GM18519 (cell line): ENCODE results near the gene ITPR3.
"Not testable (repeated sequence)": the region's sequence is repeated elsewhere in the genome, so short reads cannot be mapped to it uniquely, and the experiment has no call there.

ENCODE experiments used
- ATAC-seq: cut with Tn5 transposase; IDR thresholded peaks from one replicate; pipeline ENCODE4 v1.9.1; 2021; ENCODE audit warnings: mild to moderate bottlenecking, moderate library complexity; ENCODE audit not compliant: unreplicated experiment, low FRiP score

The ITPR3 gene

DNA sequence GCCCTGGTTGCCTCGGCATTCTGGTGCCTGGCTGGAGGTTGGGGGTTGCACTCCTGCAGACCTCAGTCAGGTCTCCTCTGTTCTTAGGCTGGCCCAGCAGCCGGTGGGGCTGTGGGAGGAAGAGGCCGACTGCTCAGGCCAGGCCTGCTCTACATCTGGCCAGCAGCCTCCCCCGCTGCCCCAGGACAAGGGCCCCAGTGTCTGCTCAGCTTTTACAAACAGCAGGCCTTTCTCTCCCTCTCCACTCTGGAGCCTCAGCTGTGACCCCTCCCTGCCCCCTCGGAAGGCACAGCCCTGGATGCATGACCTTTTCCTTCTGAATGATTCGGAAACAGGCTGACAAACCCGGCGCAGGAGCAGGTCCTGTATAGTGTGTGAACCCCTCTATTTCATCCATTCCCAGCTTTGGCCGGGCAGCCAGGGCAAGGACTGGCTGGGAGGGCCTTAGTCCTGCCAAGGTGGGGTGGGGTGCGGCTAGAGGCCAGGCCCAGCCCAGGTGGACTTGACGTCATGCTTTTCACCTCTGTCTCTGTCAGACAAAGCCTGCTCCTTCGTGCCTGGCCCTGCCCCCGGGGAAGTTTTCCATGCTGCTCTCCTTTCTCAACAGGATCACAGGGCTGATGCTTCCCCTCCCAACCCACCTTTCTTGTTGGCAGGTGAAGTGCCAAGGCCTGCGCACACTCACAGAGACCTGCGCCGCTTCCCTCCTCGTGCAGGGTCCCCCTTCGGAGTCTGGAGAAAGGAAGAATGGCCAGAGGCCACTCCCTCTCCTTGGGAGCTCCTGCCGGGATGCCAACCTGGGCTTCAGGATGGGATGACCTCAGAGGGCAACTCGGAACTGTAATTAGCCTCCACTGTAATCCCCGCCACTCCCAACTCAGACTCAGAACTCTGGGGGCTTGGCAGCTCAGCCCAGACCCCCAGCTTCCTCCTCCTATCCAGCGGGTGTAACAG lies 10.1 kb upstream of the ITPR3 start:
- no peak for ATAC-seq

DNA sequence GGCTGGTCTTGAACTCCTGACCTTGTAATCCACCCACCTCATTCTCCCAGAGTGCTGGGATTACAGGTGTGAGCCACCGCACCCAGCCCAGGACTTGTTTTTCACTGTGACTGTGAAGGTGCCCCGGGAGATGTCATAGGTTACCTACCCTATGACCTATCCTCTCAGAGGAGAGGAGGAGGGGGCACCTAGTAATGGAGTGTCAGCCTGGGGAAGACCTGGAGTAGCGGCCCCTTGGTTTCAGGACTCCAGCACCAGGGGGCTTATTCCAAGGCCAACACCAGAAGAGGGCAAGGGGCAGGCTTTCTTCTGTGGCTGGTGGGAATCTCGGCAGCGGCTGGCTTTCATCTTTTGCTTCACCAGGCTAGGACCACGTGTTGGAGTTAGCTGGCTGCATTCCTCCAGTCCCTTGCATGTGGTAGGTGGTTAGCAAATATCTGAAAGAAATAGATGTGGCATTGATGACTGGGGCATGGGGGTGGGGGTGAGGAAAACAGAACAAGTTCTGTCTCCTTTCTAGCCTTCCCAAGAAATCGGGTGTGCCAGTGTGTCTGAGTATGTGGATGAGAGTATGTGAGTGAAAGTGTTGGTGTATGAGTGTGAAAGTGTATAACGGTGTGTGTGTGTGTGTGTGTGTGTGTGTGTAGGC lies 7.9 kb upstream of the ITPR3 start:
- ATAC-seq: no peak

DNA sequence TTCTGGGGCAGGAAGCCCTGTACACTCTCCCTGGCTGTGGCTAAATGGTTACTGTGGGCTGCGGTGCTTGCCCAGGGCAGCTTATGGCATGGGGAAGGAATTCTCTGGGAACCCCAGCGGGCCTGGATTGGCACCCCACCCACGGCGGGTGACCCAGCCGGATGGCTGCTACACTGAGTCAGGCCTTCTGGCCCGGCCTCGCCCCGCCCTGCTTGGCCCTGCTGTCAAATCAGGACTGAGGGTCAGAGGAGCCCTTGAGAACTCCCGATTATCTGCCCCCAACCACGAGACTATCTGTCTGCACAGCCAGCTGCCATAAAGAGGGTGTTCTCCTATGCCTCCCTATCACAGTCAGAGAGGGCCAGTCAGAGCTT lies 7.3 kb upstream of the ITPR3 start:
- no peak for ATAC-seq

DNA sequence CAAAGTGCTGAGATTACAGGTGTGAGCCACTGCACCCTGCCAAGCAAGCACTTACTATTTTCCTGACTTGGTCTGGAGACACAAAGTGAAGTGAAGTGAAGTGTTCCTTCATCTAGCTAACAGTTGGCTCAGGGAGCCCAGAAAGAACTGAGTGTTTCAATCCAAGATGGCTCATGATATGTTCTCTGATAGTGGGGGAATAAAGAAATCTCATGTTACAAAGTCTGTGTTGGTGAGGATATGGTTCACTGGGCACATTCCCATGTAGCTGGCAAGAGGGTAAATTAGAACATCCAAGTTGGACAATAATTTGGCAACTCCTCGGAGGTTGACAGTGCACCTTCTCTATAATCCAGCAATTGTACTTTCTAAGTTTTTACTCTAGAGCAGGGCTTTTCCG lies 5.0 kb upstream of the ITPR3 start:
- ATAC-seq: no peak

DNA sequence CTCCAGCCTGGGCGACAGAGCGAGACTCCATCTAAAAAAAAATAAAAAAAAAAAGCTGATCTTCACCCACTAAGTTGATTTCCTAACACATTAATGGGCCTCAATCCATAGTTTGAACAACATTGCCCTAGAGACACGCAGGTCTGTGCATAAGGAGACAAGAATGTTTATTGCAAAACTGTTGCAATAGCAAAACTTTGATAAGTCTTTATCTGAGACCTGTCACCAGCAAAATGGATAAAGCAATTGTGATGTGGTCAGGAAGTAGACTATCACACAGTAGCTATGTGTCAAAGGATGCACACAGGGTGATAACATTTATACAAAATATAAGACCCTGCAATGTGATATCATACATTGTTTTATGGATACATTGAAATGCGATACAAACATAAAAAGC lies 4.2 kb upstream of the ITPR3 start:
- ATAC-seq: no peak

DNA sequence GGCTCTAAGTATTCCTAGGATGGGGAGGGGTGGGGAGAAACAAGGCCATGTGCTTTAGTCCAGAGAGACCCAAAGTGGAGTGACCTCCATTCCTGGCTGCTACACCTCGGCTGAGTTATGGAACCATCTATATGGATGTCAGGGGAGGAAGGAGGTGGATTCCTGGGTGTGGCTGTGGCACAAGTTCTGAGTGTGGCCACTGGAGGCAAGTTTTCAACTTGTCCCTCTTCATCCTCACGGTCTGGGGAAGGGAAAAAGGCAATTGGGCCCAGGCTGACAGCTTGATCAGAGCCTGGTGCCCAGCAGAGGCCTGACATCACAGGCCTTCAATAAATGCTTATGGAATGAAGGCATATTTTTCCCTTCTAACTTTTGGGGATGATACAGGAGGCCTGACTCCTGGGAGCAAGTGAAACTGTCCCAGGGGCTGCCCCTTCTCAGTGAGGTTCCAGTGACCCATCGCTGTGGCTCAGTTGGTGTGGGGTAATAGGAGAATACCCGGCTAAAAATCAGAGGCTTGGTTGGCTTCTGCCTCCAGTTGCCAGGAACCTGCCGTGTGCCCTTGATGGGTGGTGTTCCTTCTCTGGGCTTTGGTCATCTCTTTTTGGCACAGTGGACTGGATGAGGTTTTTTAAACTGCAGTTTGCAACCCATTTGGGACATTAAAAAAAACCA lies 1.8 kb upstream of the ITPR3 start:
- no peak for ATAC-seq

DNA sequence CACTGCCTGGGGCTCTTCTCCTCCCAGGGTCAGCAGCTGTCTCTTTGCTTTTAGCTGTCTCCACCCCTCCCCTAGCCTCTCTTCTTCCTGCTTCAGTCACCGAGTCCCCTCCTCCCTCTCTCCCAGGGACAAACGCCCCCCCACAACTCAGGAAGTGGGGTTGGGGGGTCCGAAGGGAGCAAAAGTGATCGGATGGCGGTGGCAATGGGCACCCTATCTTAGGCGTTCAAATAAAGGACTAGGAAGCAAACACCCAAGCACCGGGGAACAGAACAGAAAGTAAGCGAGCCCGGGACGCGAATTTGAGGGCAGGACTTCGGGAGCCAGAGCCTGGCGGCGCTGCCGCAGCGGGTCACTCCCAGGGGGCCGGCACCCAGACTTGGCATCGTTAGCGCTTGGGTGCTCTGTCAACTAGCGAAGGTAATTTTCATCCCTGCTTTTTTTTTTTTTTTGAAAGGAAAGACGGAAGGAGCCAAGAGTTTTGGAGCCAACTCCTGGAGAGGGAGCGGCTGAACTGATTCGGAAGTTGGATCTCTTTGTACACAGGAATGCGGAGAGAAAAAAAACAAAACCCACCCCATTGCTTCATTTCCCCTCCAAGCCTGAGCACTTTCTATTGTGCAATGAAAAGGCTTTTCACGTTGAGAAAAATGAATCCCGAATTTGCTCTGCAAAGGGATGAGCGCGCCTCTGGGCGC lies 815 bp upstream of the ITPR3 start:
- no peak for ATAC-seq

DNA sequence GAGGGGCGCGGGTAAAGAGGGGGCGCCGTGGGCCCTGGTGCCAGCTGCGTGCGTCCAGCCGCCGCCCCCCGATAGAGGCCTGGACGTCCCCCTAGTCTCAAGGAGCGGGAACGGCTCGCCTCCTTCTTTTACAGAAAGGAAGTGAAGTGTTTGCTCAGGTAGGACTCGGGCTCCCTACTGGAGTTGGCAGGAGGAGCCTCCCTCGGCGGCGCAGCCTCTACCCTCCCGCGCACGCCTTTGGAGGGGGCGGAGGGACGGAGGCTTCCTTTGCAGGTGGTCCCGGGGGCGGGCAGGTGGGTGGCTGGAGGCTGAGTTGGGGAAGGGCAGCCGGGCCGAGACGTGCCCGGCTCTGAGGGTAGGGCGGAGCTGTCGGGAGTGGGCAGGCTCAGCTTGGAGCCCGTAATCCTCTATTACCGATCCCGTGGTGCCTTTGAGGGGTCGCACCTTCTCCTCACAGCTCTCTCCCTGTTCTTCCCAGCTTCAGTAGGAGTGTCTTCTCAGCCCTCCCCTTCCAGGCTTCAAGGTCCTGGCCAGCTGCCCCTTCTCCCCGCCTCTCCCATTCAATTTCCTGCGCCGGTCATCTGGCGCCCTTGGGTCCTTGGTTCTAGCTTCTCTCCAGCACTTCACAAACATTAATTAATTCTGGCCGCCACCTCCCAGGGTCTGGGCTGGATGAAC lies 728 bp downstream of the ITPR3 start:
- no peak for ATAC-seq

DNA sequence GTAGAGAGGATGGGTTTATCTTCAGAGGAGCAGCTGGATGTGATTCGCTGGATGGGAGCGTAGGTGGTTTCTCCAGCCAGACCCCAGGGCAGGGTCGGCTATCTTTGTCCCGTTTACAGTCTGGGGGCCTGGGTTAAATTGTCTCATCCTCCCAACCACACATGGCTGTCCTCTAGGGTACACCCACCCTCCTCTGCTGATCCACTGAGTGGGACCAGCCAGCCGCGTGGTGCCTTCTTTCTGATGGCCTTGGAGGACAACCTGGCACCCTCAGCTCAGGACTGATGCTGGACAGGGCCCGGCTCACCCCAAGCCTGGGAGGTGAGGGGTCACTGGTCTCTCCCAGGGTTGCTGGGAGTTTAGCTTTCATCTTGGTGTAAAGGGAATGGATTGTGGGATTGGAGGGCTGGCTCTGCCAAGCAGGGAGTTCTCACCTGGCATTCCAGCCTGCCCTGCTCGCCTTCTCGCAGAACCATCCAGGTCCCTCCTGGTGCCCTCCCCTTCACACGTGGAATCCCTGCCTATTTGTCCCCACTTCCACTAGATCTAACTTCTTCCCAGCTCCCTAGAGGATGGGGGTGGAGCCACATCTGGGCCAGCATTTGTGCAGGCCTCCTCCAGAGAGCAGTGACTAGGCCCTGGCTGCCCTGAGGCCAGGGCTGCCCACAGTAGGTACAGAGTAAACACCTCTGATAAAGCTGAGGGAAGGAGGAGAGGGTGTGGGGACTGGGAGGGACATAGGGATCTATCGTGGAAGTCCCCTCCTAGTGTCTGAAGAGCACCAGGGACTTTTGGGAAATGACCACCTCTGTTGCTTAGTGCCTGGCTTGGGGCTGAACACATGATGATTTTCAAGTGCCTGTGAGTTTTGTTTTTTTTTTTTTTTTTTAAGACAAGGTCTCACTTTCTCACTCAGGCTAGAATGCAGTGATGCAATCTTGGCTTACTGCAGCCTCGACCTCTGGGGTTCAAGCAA lies 1.6 kb downstream of the ITPR3 start:
- no peak for ATAC-seq

DNA sequence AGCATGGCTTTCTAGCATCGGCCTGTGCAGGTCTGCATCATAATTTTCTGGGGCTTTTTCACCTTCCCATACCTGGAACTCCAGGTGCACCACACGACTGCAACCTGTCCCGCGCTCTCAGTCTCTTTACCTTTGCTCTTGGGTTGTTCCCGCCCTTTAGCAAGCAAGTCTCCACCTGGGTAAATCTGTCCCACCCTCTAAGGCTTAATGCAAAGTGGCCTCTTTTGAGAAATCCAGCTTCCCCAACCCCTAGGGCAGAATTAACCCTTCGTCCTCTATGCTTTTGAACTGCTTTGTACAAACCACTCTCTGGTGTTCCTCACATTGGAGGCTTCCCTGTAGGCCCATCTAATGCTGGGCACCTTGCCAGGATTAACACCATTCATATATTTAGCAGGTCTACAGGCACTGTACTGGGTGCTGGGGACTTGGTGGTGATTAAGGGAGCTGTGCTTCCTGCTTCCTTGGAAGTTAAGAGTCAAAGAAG lies 2.8 kb downstream of the ITPR3 start:
- no peak for ATAC-seq

DNA sequence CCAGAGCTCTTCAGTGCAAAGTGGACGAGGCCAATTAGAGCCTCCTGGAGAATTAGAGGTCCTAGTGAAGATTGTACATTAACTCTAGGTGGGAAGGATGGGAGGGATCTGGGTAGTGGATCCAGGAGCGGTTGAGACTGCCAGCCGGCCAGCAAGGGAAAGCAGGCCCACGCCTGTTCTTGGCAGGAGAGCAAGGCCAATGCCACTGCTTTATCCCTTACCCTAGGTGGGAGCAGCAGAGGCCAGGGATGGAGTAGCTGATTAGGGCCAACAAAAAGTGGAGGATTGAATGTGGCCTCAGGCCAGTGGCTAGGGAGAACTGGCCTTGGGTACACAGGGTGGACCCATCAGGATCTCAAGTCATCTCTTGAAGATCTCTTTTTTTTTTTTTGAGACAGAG lies 3.7 kb downstream of the ITPR3 start:
- no peak for ATAC-seq

DNA sequence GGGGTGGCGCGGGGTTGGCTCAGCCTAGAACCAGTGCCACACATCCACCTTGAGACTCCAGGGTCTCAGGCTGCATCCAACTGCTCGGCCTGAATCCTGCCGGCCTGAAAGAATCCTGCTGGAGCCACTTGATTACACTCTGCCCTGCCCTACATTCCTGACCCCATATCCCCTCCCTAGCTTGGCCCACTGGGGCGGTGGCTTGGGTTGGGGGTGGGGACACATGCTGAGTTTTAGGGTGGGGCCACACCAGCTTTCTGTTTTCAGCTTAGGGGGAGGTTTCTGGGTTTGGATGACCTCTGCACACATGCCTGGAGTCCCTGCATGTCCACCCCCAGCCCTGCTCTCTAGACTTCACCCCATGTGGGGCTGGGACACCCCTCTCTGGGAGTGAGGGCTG lies 6.8 kb downstream of the ITPR3 start:
- ATAC-seq: no peak

DNA sequence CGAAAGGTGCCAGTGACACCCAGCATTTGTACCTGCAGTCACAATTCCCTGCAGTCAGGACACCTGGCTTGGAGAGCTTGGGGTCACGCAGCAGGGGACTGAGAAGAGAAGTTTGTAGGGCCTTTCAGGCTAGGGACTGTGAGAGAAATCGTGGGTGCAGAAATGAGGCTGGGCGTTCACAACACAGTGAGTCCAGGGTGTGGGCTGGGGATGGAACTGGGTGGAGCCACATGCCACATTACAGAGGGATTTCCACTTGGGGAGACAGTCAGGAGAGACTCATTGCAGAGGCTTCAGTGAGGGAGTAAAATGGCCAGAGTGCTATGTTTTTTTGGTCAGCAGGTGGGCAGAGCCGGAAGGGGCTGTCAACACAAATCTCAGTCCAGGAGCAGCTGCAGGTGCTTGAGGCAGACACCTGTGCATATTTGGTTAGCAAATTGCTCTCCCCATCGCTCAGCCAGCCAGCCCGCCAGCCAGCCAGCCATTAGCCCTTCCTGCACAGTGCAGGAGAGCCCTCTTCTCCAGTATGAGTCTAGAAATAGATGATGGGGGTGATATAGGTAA lies 7.4 kb downstream of the ITPR3 start:
- no peak for ATAC-seq

DNA sequence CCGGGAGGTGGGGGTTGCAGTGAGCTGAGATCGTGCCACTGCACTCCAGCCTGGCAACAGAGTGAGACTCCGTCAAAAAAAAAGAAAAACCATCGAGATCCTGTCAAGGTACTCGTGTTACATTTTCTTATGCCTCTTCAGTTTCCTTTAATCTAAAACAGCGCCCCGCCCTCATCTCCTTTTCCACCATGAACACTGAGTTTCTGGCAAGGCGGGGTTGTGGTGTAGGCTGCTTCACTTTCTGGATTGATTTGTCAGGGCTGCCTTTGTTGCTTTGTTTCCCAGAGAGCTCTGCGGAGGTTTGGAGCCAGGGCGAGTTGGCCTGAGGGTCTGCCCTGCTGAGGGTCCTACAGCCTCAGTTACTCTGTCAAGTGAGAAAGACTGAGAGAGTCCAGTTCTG lies 8.9 kb downstream of the ITPR3 start:
- ATAC-seq: no peak

DNA sequence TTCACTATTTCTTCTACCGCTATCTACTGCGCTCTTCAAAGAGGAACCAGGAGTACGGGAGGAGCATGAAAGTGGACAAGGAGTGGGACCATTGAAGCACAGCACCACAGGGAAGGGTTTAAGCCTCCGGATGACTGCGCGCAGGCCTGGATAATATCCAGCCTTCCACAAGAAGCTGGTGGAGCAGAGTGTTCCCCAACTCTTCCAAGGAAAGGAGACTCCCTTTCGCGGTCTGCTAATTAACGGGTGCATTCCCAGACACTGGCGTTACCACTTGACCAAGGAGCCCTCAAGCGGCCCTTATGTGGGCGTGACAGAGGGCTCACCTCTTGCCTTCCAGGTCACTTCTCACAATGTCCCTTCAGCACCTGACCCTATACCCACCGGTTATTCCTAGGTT lies 10.4 kb downstream of the ITPR3 start:
- ATAC-seq: not testable (repeated sequence)

DNA sequence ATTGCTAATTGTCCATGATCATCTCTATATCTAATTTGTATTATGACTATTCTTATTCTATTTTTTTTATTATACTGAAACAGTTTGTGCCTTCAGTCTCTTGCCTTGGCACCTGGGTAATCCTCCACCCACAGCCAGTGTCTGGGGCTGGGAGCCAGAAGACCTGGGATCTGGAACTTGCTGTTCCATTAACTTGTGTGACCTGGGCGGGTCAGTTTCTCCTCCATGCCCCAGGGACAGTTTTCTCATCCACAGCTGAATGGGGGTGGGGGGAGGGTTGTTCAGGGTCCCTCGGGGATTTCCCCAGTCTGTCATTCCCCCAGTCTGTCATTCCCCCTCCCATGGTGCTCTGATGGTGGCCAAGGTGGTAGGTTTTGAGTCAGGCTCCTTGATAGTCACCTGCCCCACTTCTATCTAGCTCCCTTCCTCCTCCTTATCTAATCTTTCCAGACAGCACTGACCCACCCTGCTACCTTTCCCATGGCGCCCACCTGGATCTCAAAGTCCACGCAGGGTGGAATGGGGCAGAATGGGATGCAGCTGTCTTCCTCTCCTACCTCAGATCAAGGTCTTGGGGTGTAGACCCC lies 10.9 kb downstream of the ITPR3 start:
- ATAC-seq: no peak

DNA sequence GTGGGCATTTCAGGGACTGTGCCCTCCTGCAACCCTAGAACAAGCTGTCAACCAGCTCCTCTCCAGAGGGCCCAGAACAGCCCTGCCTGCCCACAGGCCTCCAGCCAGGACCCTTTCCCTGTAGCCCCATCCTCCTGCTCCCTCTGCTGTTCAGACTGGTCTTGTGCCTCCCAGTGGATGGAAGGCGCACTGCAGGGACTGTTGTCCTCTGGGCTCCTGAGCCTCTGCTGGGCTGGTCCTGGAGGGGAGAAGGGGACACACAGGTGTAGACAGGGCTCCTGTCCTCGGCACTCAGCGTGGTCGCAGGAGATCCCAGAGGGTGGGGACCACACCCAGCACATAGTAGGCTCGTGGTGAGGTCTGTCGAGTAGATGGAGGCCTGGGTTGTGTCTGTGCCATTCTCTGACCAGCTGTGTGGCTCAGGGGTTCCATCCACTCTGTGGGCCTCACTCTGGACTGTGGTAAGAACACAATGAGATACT lies 11.5 kb downstream of the ITPR3 start:
- no peak for ATAC-seq

DNA sequence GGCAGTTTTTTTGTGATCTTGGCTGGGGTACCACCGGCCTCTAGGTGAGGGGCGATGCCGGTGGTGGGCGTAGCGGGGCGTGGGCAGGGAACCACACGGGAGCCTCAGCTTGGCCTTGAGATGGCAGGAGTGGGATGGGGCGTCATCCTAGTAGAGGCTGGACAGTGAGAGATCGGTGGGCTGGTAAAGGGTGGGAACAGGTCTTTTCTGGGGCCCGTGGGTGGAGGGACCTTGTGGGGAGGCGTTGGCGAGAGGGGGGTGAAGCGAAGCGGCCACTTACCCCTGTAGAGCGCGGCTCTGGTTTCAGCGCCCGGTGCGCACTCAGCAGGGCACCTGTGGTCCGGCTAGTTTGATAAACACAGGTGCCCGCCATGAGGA lies 12.0 kb downstream of the ITPR3 start:
- no peak for ATAC-seq
